ENCODE results near the gene EOLA2. TPM values are rescaled to one million over a fixed set of nuclear protein-coding genes. Genes with fewer than 3 reads are reported as not detected.

Gene EOLA2
- total and polyA plus RNA-seq, 2 donors (not counting 3 experiments of a cell fraction or from before 2014, with no cell fraction given), result 24.3 to 33.0 TPM

GRCh38 chrX:149908727-149909126 lies 29.6 kb downstream of the EOLA2 start:
- FAIRE-seq, result no peak
- Histone ChIP-seq H3K27me3 (ENCODE audit: control insufficient read depth in 2 of 2, insufficient read depth in 2 of 2, low read length in 2 of 2) (no peaks in the 10 kb centered on the region), H3K27ac (ENCODE audit: insufficient read depth, low read depth, low read length) (no peak overlapping the region), H3K36me3 (ENCODE audit: control insufficient read depth in 2 of 2, extremely low read depth in 1 of 2, insufficient read depth in 2 of 2, low read length in 2 of 2) (no peaks in the 10 kb centered on the region), H3K9me1 (replicated peaks; ENCODE audit: control insufficient read depth, extremely low read depth, insufficient read depth, low read length) (no peaks in the 10 kb centered on the region), H2AFZ (ENCODE audit: low read depth, low read length) (no peak overlapping the region), H3K4me1 (ENCODE audit: control insufficient read depth, extremely low read depth, insufficient read depth, low read length) (no peaks in the 10 kb centered on the region), H3K9ac (replicated peaks; ENCODE audit: extremely low read depth, insufficient read depth, low read length) (no peak overlapping the region), H3K4me2 (ENCODE audit: insufficient read depth, low read length) (no peak overlapping the region), H3K79me2 (ENCODE audit: control insufficient read depth, insufficient read depth, low read length) (no peaks in the 10 kb centered on the region), H3K4me3 (replicated peaks in 1 of 3; ENCODE audit: insufficient read depth in 1 of 3, low read depth in 1 of 3, low read length in 3 of 3) (no peak overlapping the region), H4K20me1 (replicated peaks; ENCODE audit: control insufficient read depth, extremely low read depth, insufficient read depth, low read length) (no peaks in the 10 kb centered on the region), H3K9me3 (replicated peaks; ENCODE audit: control insufficient read depth, insufficient read depth, low read length) (no peaks in the 10 kb centered on the region)
- TF ChIP-seq FOS (IDR thresholded peaks at IDR 0.05; ENCODE audit: borderline replicate concordance, insufficient read depth, low read length), result no peak
- no peak for TF ChIP-seq GATA2 (IDR thresholded peaks at IDR 0.05; ENCODE audit: insufficient read depth, insufficient read length, low read depth, low read length)
- TF ChIP-seq MAX (IDR thresholded peaks at IDR 0.05; ENCODE audit: insufficient read depth, insufficient read length), result no peak
- TF ChIP-seq POLR2A (IDR thresholded peaks at IDR 0.05; ENCODE audit: low read depth, low read length), result no peak
- TF ChIP-seq EZH2 (IDR thresholded peaks at IDR 0.05; ENCODE audit: borderline replicate concordance, low read depth, low read length, severe bottlenecking), result no peak
- BruUV-seq (replicated peaks), result no TSS peak
- no peak for DNase-seq (ENCODE audit: low read depth, low spot score)
- ChIA-PET POLR2A (no interaction called here), CTCF (no interaction called here)
- dilution Hi-C loops (cut with MboI; ENCODE audit: extremely low pct_ligation_motif_present, low sequenced_read_pairs), result no loop called here
- intact Hi-C loops (cut with micrococcal nuclease), result no loop called here

- intact Hi-C loops (cut with micrococcal nuclease), result no loop called here
- BruUV-seq (replicated peaks), result no TSS peak
- ChIA-PET POLR2A (no interaction called here), CTCF (no interaction called here)
- dilution Hi-C loops (cut with MboI; ENCODE audit: extremely low pct_ligation_motif_present, low sequenced_read_pairs), result no loop called here
- Histone ChIP-seq H3K36me3 (ENCODE audit: control insufficient read depth in 2 of 2, extremely low read depth in 1 of 2, insufficient read depth in 2 of 2, low read length in 2 of 2) (no peaks in the 10 kb centered on the region), H3K9me1 (replicated peaks; ENCODE audit: control insufficient read depth, extremely low read depth, insufficient read depth, low read length) (no peaks in the 10 kb centered on the region), H3K27ac (ENCODE audit: insufficient read depth, low read depth, low read length) (no peak overlapping the region), H3K79me2 (ENCODE audit: control insufficient read depth, insufficient read depth, low read length) (no peaks in the 10 kb centered on the region), H3K4me1 (ENCODE audit: control insufficient read depth, extremely low read depth, insufficient read depth, low read length) (no peaks in the 10 kb centered on the region), H3K27me3 (ENCODE audit: control insufficient read depth in 2 of 2, insufficient read depth in 2 of 2, low read length in 2 of 2) (no peaks in the 10 kb centered on the region), H3K9me3 (replicated peaks; ENCODE audit: control insufficient read depth, insufficient read depth, low read length) (no peaks in the 10 kb centered on the region), H2AFZ (ENCODE audit: low read depth, low read length) (no peak overlapping the region), H3K4me2 (ENCODE audit: insufficient read depth, low read length) (no peak overlapping the region), H3K9ac (replicated peaks; ENCODE audit: extremely low read depth, insufficient read depth, low read length) (no peak overlapping the region), H3K4me3 (replicated peaks in 1 of 3; ENCODE audit: insufficient read depth in 1 of 3, low read depth in 1 of 3, low read length in 3 of 3) (no peak overlapping the region), H4K20me1 (replicated peaks; ENCODE audit: control insufficient read depth, extremely low read depth, insufficient read depth, low read length) (no peaks in the 10 kb centered on the region)
- DNase-seq (ENCODE audit: low read depth, low spot score) (no peak), FAIRE-seq (no peak)
- TF ChIP-seq MAX (IDR thresholded peaks at IDR 0.05; ENCODE audit: insufficient read depth, insufficient read length), result no peak
These were observed 30.0 kb downstream of the EOLA2 start for GRCh38 chrX:149908308-149908707.
